Measurements from ENCODE around the gene LOXL4.

- TF ChIP-seq CTCF (conservative IDR thresholded peaks at IDR 0.05 in 1 of 2, IDR thresholded peaks at IDR 0.05 in 1 of 2; ENCODE audit: extremely low read depth in 1 of 2, insufficient read depth in 1 of 2, low read depth in 1 of 2, low read length in 2 of 2) (no peak), EZH2 (IDR thresholded peaks at IDR 0.05; ENCODE audit: borderline replicate concordance, low read length) (no peak)
These were observed 18.9 kb downstream of the LOXL4 start for GRCh38 chr10:98249134-98249533.
